HG02840 (cell line): ENCODE data around the gene TMEM154.
A peak's percentile ranks its signal among the peaks of the same experiment; 100 is the strongest.

ENCODE experiments used
- ATAC-seq: cut with Tn5 transposase; IDR thresholded peaks from one replicate; pipeline ENCODE4 v1.9.1; 2021; ENCODE audit warnings: mild to moderate bottlenecking, moderate library complexity, moderate number of reproducible peaks; ENCODE audit not compliant: unreplicated experiment, low FRiP score

TMEM154 gene

DNA sequence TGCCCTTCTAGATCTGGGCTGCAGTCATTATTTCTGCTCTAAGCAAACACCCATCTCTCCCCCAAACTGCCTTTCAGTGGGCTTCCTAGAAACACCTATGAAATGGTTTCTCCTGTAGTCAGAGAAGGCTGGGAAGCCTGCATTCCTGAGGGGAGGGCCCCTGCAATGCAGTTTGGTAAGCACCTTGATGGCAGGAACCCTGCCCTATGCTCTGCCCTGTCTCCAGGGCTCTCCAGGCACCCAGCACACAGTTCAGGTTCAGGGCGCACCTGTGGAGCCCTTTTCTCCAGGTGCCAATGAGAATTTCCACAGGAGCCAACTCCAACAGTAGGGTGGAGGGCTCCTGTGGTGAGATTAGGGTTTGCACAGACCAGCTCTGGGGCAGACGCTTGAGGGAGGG lies 74.8 kb downstream of the TMEM154 start:
- ATAC-seq: no peak

- ATAC-seq: no peak
These were observed 78.6 kb downstream of the TMEM154 start for GRCh38 chr4:152601156-152601555.

DNA sequence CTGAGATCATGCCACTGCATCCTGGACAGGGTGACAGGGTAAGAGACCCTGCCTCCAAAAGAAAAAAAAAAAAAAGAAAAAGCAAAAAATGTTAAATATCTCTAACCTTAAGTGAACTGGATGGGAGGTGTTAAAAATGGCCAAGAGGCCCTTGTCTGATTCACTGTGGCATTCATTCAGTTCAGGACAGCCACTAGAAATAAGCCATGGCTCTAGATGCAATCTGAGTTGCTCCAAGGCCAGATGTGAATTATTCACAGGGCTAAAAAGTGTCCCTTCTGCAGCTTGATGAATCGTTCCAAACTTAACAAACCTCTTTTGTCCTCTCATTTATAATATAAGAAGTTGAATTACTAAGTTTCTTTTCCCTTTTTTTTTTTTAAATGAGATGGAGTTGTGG lies 80.2 kb downstream of the TMEM154 start:
- no peak for ATAC-seq

DNA sequence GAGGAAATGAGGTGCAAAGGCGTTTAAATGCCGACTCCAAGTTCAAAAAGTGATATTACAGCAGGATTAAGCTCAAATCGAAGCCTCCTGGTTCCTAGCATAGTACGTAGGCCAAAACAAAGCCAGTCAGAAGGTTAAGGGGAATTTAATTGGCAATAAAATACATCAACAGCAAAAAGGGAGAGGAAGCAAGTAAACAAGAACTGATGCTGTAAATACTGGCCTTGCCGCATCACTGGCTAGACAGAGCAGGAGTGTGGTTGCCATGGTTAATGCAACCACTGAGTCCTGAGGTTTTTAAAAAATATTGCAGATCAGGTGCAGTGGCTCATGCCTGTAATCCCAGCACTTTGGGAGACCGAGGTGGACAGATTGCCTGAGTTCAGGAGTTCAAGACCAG lies 80.7 kb downstream of the TMEM154 start:
- ATAC-seq: no peak

- ATAC-seq: no peak
These were observed 81.3 kb downstream of the TMEM154 start for GRCh38 chr4:152598454-152598853.

DNA sequence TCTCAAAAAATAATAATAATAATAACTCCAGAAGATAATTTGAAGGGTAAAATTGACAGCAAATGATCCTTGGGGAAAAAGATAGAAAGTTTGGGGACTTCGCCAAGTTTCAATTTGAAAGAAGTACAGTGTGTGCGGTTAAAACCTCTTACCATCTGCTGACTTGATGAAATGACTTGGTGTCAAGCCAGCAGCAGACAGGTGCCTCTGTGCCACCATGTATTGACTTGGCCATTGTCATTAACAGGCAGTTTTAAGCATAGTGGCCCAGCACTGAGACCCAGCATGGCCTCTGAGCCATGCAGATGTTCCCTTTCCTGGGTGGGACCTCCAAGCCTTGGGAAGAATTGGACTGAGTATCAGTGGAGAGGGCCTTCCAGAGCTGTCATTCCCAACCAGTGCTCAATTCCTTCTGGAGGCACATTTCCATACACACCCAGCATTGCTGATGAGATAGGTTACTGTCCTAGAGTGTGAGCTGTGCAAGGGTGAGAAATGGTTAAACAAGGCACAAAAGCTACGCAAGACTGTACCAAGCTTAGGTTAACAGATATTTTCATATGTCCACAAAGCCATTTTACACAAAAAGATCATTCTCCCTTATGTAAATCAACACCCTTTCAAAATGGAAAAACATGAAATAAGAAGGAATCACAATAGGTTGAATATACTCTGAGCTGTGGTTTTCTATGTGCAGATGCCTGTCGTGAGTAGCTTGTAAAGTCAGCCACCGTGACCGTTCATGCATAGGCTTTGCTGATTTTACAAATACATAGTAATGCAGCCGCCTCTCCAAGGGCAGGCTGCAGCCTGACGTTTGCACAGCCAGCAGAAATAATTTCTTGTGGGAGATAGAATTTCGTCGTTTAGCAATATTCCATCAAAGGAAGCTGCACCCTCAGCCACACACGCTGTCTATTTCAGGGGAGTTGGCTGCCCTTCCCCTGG lies 84.5 kb downstream of the TMEM154 start:
- ATAC-seq: peak; percentile 70

GRCh38 chr4:152594057-152594456 lies 85.7 kb downstream of the TMEM154 start:
- ATAC-seq: no peak

DNA sequence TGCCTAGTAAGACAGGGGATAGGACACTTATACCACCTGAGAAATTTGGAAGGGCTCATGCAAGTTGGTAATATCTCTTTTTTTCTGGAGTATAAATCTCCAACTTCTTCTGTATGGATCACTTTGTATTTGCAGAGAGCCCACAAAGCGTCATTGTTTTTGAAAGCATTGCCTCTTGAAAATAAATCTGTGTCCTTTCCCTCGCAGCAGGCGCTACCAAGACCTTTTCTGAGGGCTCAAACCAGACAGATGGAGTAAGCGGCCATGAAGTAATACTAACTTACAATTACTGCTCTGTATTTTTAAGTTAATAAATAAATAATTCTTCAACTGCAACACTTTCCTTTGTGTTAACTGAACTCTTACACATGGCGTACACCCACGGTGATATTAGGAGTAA lies 87.9 kb downstream of the TMEM154 start:
- ATAC-seq: no peak

GRCh38 chr4:152591396-152591795 lies 88.4 kb downstream of the TMEM154 start:
- no peak for ATAC-seq

DNA sequence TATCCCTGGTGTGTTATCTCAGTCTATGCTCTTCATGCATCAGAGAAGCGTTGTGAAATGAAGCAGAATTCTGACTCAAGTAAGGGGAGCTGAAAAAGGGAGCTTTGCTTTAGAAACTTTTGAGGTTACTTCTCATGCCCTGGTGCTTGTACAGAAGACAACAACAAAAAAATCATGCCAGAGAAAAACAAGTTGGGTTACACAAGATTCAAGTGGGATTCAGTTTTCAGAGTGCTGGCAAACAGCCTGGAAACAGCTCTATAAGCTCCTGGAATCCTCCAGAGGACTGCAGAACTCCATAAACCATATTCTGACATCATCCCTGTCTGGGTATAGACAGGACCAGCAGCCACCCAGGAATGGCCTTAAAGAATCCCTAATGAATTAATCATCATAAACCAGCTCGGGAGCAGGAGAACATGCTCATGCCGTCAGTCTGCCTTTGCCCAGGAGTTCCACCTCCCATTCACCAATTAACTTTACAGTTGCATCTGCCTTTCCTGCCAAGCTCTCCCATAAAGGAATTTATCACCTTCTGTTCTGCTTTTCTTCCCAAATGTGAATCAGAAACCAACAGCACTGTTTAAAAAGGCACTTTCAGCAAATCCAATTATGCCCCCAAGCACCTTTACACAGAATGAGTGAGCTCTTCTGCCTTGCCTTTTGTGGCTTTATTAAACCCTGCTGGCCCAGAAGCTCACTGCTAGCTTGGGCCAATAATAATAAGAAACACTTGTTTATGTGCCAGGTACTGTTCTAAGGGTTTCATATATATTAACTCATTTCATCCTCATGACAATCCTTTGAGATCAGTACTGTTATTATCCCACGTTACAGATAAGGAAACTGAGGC lies 89.4 kb downstream of the TMEM154 start:
- ATAC-seq: no peak

- no peak for ATAC-seq
These were observed 90.9 kb downstream of the TMEM154 start for GRCh38 chr4:152588869-152589268.

GRCh38 chr4:152587127-152587526 lies 92.7 kb downstream of the TMEM154 start:
- ATAC-seq: no peak

DNA sequence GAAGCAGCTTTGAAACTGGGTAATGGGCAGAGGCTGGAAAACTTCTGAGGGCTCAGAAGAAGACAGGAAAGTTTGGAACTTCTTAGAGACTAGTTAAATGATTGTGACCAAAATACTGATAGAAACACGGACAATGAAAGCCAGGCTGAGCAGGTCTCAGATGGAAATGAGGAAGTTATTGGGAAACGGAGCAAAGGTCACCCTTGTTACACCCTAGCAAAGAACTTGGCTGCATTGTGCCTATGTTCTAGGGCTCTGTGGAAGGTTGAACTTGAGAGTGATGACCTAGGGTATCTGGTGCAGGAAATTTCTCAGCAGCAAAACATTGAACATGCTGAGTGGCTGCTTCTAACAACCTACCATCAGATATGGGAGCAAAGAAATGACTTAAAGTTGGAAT lies 93.1 kb downstream of the TMEM154 start:
- ATAC-seq: no peak

DNA sequence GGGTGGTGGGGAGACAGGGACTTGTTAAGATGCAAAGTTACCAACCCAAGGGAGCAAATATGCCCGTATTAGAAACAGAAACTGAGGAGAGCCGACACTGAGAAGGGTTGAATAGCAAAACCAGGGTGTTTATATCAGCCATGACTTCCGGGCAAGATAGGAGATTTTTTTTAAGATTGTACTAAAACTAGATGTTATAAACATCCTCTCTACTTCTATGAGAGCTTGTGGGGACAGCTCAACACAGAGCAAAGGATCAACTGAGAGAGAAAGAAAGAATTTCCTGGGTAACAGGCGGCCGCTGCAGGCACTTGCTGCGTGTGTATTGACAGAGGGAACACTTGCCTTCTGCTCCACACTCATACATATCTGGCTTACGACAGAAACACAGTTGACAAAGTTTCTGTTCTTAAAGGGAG lies 94.8 kb downstream of the TMEM154 start:
- no peak for ATAC-seq

DNA sequence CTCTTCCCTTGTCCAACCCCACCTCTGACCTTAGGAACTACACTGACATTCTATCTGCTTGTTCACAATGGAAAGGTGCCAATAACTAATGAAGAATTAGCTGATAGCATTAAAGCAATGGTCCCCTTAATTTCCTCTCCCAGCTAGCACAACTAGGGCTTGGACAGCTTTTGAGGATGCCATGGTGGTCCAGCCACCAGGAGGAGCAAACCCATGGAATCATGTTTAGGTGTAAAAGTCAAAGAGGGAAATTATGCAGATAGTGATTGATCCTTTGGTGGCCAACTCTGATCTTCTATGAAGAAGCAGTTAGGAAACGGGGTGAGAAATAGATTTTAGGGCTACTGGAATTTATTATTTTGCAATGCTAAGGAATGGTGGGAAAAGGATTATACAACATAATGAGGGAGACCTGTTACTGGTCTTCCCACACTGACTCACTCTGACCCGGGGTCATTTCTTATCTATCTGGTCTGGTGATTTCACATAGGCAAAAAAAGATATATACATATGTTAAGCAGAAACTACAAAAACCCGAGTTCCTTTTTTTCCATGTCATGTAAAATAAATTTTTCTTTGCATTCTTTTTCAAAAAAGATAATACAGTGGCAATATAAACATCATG lies 98.1 kb downstream of the TMEM154 start:
- ATAC-seq: no peak

GRCh38 chr4:152579916-152580315 lies 99.9 kb downstream of the TMEM154 start:
- no peak for ATAC-seq

GRCh38 chr4:152579107-152579764 lies 100.6 kb downstream of the TMEM154 start:
- no peak for ATAC-seq

DNA sequence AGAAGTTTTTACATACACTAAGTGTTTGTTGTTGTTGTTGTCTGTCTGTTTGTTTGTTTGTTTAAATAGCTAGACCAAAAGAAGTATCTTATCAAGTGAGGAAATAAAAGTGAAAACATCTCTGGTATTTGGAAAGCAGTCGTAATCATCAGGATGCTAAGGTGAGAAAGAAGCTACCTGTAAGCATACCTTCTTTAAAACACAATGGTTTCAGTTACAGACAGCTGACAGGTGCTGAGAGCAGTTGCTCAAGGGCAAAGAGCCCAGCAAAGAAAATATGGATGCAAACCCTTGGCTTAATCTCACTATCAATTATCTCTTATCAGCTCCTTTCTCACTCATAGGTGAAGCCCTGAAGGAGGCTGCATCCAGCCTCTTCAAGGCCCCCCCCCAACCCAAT lies 101.1 kb downstream of the TMEM154 start:
- no peak for ATAC-seq

GRCh38 chr4:152577708-152578396 lies 101.9 kb downstream of the TMEM154 start:
- no peak for ATAC-seq

- no peak for ATAC-seq
These were observed 104.3 kb downstream of the TMEM154 start for GRCh38 chr4:152575533-152575932.
